Stimulated activated CD8-positive, alpha-beta memory T cell treated with anti-CD3 and anti-CD28 coated beads, Interleukin-7, amount 100 ng/mL, for 1 hour (primary cell): ENCODE results near the gene LRRC46.

ENCODE experiments used
- DNase-seq, 2 donors: peaks; one replicate each; pipeline ENCODE4 v3.0.0-alpha.2; 2020; ENCODE audit warnings: low read depth in 2 of 2

Gene LRRC46, protein sequence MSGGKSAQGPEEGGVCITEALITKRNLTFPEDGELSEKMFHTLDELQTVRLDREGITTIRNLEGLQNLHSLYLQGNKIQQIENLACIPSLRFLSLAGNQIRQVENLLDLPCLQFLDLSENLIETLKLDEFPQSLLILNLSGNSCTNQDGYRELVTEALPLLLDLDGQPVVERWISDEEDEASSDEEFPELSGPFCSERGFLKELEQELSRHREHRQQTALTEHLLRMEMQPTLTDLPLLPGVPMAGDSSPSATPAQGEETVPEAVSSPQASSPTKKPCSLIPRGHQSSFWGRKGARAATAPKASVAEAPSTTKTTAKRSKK

DNA sequence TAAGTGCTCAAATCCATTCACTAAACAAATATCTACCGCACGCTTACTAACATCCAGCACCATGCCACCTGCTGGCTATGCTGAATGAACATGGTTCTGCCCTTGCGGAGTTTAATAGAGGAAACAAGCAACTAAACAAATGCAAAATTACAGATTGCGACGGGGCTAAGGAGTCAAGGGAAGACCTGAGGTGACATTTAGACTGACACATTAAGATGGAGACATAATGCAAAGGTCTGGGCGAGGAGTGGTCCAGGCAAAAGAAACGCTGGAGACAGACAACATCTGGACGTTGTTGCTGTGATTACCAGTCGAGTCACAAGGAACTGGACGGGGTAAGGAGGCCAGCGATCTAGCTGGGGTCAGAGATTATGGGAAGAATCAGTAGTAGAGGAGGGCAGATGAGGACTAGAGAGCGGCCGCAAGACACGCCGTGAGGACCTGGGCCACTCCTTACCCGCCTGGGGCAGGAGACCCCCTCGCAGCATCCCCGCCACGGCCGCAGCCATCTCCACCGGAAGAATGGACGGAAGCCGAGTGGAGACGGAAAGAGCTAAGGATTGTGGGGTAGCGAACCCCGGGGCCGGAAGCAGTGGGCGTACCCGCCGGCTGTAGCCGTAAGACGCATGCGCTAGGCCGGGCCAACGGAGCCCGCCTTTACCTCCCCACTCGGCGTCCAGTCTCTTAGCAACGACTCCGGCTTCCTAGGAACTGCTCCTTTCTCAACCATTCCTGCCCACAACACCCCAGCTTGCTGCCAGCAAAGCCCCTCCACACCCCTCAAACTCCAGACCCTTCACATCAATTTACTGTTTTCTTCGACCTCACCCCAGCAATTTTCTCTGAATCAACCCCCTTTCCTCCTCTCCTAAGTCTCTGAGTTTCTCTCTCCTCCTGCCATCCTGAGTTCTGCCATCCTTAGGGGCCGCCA is at the start of gene LRRC46, which contains the start of gene MRPL10:
Gene LRRC46, plus strand, starts transcription at position 668 of the 931 bp plus-strand sequence. CDS start 320 bp downstream, outside the sequence.
Gene MRPL10, minus strand, starts transcription at position 539 of the 931 bp plus-strand sequence. Its CDS starts 30 bp downstream, at position 509.
- DNase-seq: peak; percentile 85

DNA sequence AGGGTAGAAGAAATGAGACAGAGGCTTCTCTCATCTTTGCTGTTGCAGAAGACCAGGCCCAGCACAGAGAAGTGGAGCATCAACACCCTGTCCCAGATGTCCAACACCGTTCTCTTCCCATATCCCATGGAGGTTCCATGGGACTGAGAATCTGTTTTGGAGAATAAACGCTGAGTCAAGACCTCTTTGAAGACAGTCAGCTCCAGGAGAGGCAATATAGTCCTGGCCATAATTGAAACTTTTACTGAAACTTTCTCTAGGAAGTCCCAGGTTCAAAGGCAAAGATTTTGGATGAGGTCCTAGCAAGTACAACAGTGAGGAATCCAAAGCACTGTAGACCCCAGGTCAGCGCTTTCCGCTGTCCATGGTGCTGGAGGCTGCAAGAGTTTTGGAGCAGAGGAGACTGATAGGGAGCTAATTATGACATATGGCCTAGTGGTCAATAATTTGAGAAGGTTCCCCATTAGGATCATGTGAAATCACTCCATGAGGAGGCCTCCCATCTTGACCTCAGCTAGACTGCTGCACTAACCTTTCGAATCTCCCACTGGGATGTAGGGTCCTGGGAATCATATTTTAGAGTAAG is 45.8 kb upstream of the LRRC46 start:
- DNase-seq: no peak

DNA sequence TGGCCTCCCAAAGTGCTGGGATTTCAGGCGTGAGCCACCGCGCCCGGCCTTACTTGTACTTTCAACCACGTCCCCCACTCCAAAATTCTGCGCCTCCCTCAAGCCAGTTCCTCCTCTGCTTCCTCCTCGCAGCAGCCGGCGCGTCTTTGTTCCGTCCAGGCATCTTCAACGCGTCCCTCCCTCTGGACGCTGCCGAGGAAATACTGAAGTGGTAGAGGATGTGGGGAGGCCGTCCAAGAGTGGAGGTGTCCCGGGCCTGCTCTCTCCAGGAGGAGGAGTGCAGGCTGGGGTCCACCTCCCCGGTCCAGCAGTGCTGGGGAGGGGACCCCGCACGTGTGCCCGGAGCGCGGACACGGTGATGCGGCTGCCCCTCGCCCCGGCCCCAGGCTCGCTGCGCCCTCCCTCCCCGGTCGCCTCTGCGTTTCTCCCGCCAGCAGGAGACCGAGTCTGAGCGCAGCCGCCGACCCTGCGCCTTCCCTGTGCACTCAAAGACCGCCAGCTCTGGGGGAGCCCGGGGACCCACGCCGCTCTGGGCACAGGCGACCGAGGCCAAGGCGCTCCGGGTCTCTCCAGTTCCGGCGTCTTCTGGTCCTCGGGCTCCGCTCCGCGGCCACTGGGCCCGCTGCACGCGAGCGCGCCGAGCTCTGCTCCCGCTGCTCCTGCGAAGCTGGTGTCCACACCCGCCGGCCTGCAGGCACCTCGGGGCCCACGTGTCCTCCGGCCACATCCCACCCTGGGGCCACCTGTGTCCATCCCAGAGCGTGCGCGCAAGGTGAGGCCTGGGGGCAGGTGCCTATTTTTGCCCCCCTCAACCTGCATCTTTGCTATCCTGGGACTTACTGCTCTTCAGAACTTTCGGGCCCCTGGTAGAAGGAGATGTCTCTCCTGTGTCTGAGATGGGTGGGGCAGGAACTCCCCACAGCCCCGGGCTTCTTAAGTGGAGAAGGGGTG is 41.6 kb upstream of the LRRC46 start:
- peak; percentile 13 to 20 for DNase-seq

DNA sequence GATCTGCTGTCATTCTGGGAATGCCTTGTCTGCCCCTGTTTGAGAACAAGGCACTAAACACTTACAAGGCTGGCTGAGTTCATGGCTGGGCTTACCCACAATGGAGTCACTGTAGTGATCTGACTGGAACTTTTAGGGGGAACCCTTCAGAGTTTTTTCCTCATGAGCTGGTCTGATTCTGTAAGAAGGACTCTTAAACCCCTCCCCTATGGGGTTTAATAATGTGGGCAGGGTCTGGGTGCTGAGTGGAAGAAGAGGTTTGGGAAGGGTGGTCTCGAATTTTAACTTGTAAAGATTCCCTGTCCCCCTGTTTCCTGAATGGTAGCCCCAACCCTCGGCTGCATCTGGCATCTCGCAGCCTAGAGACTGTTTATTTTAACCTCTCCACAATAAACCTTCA is 40.4 kb upstream of the LRRC46 start:
- DNase-seq: no peak

DNA sequence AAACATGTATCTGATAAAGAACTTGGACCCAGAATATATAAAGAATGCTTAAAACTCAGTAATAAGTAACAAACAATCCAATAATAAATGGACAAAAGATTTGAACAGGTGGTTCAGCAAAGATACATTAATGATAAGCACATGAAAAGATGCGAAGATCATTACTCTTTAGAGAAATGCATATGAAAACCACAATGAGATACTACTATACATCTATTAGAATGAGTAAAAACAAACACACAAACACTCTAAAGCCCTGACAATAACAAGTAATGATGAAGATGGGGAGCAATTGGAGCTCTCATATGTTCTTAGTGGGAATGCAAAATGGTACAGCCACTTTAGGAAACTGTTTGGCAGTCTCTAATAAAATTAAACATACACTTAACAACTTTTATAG is 39.0 kb upstream of the LRRC46 start:
- no peak for DNase-seq

DNA sequence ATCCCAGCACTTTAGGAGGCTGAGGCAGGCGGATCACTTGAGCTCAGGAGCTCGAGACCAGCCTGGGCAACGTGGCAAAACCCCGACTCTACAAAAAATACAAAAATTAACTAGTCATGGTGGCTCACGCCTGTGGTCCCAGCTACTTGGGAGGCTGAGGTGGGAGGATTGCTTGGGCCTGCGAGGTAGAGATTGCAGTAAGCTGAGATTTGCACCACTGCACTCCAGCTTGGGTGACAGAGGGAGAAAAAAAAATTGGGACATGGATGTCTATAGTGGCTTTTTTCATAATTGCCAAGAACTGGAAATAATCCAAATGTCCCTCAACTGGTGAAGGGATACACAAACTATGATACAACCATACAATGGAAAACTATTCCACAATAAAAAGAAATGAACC is 38.5 kb upstream of the LRRC46 start:
- DNase-seq: no peak

DNA sequence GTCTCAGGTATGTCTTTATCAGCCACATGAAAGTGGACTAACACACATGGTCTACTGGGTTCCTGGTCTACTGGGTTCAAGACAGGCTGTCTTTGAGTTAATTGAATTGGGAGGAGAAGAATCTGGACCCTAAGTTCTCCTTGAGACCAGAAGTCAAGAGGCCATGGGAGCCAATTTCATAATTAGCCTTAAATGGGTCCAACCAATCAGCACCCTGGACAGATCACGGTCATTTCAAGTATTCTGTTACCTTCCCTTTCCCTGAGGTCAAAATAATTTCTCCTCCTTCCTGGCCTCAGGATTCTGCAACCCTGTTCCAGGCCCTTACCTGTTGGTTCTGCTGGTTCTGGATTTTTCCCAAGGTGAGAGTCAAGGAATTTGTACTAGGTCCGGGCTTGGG is 33.7 kb upstream of the LRRC46 start:
- DNase-seq: no peak

DNA sequence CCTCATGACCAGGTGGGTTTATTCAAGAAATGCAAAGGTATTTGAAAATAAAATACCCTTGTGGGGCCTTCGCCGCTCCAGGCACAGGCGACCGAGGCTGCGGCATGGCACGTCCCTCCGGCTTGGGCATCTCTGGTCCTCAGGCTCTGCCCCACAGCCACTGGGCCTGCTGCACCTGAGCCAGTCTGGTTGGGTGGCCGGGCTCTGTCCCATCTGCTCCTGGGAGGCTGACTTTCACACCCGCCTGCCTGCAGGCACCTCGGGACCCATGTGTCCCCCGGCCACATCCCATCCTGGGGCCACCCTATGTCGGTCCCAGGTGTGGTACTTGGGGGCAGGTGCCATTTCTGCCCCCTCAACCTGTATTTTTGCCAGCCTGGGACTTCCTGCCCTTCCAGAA is 30.8 kb upstream of the LRRC46 start:
- DNase-seq: no peak

DNA sequence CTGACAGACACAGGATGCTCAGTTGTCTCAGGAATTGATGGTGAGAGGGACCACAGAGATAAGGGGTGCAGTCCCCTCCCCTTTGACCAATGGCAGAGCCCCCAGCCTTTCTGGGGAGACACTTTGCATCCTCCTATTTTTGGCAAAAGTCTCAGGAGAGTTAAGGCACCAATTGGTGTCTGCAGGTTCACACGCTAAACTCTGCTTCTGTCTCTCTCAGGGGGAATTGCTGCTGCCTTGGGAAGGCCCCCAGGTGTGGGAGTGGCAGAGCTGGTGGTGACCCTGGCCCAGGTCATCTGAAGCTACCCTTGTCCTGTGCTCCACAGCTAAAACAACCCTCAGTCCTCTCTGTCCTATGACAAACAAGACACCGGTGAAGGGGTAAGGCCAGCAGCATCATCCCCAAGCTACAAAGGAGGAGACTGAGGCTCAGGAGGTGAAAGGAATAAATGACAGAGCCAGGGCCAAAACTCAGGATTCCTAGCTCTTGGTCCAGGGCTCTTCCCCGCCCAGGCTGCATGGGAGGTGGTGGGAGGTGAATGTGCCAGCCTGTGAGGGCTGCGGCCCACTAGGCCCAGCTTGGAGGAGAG is 30.2 kb upstream of the LRRC46 start:
- DNase-seq: no peak

DNA sequence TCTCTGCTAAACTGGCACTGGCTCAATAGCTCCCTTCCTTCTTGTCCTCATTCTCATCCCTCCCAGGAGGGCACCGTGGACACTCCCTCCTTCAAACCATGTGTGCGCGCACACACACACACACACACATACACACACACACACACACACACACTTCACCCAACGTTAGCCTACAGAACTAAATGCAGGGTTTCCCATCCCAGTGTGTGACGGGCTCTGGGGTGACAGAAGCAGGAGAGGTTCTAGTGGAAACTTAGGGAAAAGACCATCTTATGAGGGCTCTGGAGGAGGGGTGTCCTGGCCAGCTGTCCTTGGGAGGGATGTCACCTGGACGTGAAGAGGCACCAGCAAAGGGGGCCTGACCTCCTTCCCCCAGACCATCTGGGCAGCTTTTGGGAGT is 29.6 kb upstream of the LRRC46 start:
- DNase-seq: no peak

DNA sequence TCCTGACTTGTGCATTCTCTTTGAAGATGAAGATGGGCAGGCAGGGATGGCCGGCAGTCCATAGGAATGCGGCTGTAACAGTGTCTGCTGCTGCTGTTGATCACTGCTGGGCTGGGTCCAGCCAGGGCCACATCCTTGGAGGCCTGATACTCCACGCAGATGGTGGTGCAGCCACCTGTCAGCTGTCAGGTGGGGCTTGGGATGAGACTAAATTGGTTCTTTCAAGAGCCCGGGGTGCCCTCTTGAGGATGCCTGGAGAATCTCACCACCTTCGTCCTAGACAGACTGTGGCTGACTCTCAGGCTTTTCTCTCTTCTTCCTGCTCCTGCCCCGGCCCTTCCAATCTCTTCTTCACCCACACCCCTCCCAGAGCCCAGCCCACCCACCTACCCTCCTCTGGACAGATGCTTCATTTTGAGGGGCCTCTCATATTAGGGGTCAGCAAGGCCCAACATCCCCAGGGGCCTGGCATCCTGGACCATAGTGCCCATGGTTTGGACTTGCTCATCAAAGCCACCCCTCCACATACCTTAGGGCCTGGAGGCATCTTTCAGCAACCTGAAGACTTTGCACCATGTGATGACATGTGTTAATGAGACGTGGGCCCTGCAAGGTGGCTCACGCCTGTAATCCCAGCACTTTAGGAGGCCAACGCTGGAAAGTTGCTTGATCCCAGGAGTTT is 29.0 kb upstream of the LRRC46 start:
- peak in 1 of 2 donors; percentile 33 for DNase-seq

DNA sequence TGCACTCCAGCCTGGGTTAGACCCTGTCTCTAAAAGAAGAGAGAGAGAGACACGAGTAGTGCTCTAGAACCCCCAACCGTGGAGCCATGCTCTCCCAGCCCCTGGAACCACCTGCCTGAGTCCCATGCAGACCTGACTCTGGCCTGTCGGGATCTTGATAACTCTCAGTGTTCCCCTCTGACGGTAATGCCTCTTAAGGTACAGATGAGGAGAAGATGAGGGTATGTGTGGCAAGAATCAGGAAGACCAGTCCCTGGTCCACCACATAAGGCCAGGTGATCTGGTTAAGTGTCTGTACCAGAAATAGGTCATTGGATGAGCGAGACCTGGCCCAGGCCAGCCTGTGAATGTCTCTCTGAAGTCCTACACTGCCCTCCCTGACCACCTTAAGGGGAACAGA is 28.3 kb upstream of the LRRC46 start:
- DNase-seq: no peak

DNA sequence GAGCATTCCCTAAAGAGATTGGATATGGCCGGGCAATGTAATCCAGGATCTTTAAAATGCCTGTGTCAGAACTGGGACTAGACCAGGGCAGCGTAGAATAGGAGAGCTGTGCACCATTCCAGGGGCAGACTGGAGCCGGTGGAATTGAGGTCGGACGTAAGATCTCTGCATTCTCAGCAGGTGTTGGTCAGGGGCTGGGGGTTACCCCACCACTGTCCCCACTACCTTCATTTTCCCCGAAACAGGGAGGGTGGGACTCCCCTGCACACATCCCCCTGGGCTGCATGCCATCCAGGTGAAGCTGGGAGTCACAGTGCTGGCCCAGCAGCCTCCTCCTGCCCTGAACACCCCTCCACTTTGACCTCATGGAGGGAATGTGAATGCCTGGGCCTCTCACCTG is 27.7 kb upstream of the LRRC46 start:
- DNase-seq: no peak

DNA sequence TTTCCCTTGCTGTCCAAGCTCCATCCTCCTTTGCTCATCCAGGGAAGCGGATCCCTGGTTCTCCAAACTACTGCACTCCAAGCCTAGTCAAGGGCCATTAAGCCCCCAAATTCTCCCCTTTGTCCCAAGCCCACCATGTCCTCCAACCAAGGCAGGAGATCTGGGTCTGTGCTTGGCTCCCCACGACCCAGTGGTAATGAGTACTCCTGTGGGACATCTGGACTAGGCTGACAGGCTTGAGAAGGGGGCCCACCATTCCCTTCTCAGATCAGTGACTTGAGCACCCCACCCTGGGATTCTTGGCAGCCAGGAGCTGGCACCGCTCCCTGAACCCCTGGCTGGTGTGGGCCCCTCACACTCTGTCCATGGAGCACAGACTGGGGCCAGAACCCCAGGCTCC is 27.0 kb upstream of the LRRC46 start:
- DNase-seq: no peak

DNA sequence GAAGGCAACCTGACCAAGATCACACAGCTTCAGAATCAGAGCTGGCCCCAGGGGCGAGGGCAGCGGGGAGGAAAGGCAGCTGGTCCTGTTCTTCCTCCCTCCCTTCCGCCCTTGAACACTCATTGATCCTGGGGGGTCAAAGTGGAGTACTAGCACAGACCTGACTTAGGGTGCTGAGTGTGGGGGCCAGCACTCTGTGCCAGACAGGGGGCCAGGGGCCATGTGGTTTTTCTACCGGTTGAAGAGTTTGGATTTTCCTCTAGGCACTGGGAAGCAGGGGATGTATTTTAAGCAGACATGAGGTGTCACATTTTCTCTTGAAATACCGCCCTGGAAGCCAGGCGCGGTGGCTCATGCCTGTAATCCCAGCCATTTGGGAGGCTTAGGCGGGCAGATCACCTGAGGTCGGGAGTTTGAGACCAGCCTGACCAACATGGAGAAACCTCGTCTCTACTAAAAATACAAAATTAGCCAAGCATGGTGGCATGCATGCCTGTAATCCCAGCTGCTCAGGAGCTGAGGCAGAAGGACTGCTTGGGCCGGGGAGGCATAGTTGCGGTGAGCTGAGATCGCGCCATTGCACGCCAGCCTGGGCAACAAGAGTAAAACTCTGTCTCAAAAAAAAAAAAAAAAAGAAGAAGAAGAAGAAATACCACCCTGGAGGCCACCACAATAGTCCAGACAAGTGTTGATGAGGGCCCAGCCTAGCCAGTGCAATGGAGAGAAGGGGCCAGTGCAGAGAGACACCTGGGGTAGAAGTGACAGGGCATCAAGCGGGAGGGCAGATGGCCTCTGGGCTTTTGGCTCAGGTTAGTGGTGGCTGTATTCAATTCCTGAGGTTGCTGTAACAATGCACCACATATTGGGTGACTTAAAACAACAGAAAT is 25.2 kb upstream of the LRRC46 start:
- no peak for DNase-seq

DNA sequence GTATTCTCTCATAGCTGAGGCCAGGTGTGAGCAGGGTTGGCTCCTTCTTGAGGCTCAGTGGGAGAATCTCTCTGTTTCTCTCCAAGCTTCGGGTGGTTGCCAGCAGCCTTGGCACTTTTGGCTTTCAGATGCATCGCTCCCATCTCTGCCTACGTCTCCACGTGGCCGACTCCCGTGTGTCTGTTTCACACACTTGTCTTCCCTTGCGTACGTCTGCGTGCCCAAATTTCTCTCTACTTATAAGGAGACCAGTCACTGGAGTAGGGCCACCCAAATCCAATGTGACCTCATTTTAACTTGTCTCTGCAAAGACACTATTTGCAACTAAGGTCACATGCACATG is 24.6 kb upstream of the LRRC46 start:
- DNase-seq: no peak

DNA sequence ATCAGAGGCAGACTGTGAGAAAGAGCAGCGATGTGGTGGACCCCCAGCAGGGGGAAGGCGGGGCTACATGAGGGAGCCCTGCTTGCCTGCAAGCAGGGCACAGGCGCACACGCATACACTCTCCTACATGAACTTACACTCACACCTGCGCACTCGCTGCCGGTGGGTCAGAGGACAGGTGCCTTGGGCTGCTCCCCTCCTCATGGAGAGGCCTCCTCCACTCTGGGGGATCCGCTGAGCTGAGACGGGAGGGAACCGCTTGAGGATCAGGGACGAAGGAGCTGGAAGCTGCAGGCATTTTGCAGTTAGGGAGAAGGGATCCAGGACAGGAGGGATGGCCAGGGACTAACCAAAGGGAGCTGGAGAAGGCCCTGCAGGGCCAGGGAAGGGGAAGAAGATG is 24.0 kb upstream of the LRRC46 start:
- no peak for DNase-seq

DNA sequence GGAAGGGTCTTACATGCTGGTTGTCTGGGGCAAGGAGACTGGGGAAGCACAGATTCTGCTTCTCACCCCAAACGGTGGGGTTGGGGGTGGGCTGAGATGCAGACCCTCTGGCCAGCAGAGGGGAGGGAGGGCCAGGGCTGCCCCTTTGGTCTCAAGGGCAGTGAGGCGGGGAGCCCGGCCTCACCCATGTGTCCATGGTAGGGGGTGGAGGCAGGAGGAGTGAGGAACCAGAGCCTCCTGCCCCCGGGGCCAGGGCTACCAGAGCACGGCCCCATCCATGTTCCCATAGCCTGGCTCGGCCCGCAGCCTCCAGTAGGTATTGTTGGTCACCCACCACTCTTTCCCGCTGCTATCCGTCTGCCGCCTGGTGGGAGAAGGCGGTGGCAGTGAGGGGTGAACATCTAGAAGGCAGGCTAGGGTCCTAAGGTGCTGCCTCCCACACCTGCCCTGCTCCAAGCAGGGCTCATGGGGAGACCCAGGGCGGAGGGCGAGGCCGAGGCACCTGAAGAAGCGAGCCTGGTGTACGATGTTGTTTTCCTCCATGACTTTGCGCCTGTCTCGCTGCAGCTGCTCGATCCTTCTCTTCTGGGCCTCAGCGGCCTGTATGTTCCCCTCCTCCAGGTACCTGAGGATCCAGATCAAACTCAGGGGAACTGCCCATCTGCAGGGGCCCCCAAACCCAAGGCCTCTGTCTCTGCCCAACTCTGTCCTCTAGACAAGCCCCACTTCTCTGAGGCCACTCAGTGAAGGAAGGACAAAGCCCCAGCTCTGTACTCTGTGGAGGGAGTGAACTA is 23.2 kb upstream of the LRRC46 start:
- DNase-seq: no peak
